ENCODE data around the gene KIAA0232.

Gene KIAA0232

GRCh38 chr4:6916069-6916586, 133.6 kb downstream of the KIAA0232 start:
- no peak overlapping the region for H2AFZ ChIP-seq (ENCODE audit: low read depth, low read length)
- H3K4me2 ChIP-seq (ENCODE audit: insufficient read depth, low read length): no peak overlapping the region
- peaks cover 39% of the 10 kb centered on the region for H4K20me1 ChIP-seq (ENCODE audit: insufficient read depth, low read length)
- H3K79me2 ChIP-seq (ENCODE audit: insufficient read depth, low read length): peaks cover 64% of the 10 kb centered on the region
- H3K27me3 ChIP-seq (ENCODE audit: insufficient read depth, low read length, poor library complexity): no peaks in the 10 kb centered on the region
- DNase-seq (no peak), ATAC-seq (ENCODE audit: insufficient read depth, low read depth) (no peak)
- no peak overlapping the region for H3K4me3 ChIP-seq (ENCODE audit: low read depth in 1 of 2, low read length in 2 of 2)
- H3K27ac ChIP-seq (ENCODE audit: low read length): no peak overlapping the region
- no peaks in the 10 kb centered on the region for H3K9me3 ChIP-seq (ENCODE audit: insufficient read depth, low read length, severe bottlenecking)
- H3K36me3 ChIP-seq (ENCODE audit: insufficient read depth, low read length): no peaks in the 10 kb centered on the region
- TF ChIP-seq EZH2 (IDR thresholded peaks at IDR 0.05; ENCODE audit: borderline replicate concordance, low read depth, low read length, severe bottlenecking): no peak
- TF ChIP-seq CTCF (IDR thresholded peaks at IDR 0.05; ENCODE audit: borderline replicate concordance, extremely low read depth, low read length, poor library complexity, severe bottlenecking): no peak
- no peak overlapping the region for H3K9ac ChIP-seq (ENCODE audit: low read depth, low read length)
- peaks cover 5% of the 10 kb centered on the region for H3K4me1 ChIP-seq (ENCODE audit: insufficient read depth, low read length)

DNA sequence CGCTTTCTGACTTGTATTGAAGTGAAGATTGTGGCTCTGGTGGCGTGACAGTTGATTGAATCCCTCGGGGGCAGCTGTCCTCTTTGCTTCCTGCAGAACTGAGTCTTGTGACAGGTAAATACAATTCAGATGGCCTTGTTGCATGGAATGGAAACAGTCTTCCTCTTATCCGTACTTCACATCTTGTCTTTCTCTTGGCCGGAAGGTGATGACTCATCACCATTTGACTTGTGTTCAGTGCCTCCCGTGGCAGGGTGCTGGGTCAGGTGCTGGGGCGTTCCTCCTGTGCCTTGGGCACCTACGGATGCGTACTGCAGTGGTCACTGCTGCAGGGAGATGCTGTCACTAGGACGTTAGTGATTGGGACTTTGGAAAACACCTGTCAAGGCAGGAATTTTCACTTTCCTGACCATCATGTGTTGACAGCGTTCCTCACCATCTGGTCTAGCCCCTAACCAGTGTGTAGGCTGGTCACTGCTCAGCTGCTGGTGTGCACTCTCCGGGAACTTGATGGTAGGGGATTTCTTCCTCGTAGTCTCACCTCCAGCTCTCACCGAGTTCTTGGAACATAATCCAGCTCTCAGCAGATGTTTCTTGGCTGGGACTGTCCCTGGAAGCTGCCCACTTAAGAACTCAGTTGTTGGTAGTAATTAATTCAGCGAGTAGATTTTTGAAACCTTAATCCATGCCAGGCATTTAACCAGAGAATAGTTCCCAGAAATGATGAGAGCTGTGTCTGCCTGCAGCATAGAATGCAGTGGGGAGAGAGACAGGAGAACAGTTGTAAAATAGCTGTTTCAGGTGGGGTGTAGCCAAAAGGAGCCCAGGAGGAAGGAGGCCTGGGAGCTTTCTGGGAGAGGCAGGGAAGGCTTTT, 134.3 kb downstream of the KIAA0232 start:
- peaks cover 34% of the 10 kb centered on the region for H4K20me1 ChIP-seq (ENCODE audit: insufficient read depth, low read length)
- no peak overlapping the region for H3K4me3 ChIP-seq (ENCODE audit: low read depth in 1 of 2, low read length in 2 of 2)
- no peaks in the 10 kb centered on the region for H3K27me3 ChIP-seq (ENCODE audit: insufficient read depth, low read length, poor library complexity)
- H3K9ac ChIP-seq (ENCODE audit: low read depth, low read length): no peak overlapping the region
- no peaks in the 10 kb centered on the region for H3K9me3 ChIP-seq (ENCODE audit: insufficient read depth, low read length, severe bottlenecking)
- no peaks in the 10 kb centered on the region for H3K36me3 ChIP-seq (ENCODE audit: insufficient read depth, low read length)
- H2AFZ ChIP-seq (ENCODE audit: low read depth, low read length): no peak overlapping the region
- no peaks in the 10 kb centered on the region for H3K4me1 ChIP-seq (ENCODE audit: insufficient read depth, low read length)
- no peak overlapping the region for H3K27ac ChIP-seq (ENCODE audit: low read length)
- TF ChIP-seq EZH2 (IDR thresholded peaks at IDR 0.05; ENCODE audit: borderline replicate concordance, low read depth, low read length, severe bottlenecking) (no peak), CTCF (IDR thresholded peaks at IDR 0.05; ENCODE audit: borderline replicate concordance, extremely low read depth, low read length, poor library complexity, severe bottlenecking) (no peak)
- ATAC-seq (ENCODE audit: insufficient read depth, low read depth) (no peak; the same call in 2 of the 3 replicates), DNase-seq (no peak)
- H3K4me2 ChIP-seq (ENCODE audit: insufficient read depth, low read length): no peak overlapping the region
- peaks cover 59% of the 10 kb centered on the region for H3K79me2 ChIP-seq (ENCODE audit: insufficient read depth, low read length)

- ATAC-seq (ENCODE audit: insufficient read depth, low read depth): peak; percentile 65
- Histone ChIP-seq H3K27ac (ENCODE audit: low read length) (no peak overlapping the region), H4K20me1 (ENCODE audit: insufficient read depth, low read length) (peaks cover 34% of the 10 kb centered on the region), H3K4me2 (ENCODE audit: insufficient read depth, low read length) (no peak overlapping the region), H3K9me3 (ENCODE audit: insufficient read depth, low read length, severe bottlenecking) (no peaks in the 10 kb centered on the region), H3K27me3 (ENCODE audit: insufficient read depth, low read length, poor library complexity) (no peaks in the 10 kb centered on the region), H3K9ac (ENCODE audit: low read depth, low read length) (no peak overlapping the region), H3K36me3 (ENCODE audit: insufficient read depth, low read length) (no peaks in the 10 kb centered on the region), H3K4me3 (ENCODE audit: low read depth in 1 of 2, low read length in 2 of 2) (no peak overlapping the region), H3K4me1 (ENCODE audit: insufficient read depth, low read length) (no peaks in the 10 kb centered on the region), H2AFZ (ENCODE audit: low read depth, low read length) (no peak overlapping the region), H3K79me2 (ENCODE audit: insufficient read depth, low read length) (peaks cover 66% of the 10 kb centered on the region)
- DNase-seq: no peak
- TF ChIP-seq CTCF (IDR thresholded peaks at IDR 0.05; ENCODE audit: borderline replicate concordance, extremely low read depth, low read length, poor library complexity, severe bottlenecking) (peak; percentile 55), EZH2 (IDR thresholded peaks at IDR 0.05; ENCODE audit: borderline replicate concordance, low read depth, low read length, severe bottlenecking) (no peak)
These were observed 135.1 kb downstream of the KIAA0232 start for GRCh38 chr4:6917461-6918271.
